Right lobe of liver (tissue), 4 donors: ENCODE results near the gene GALNT11.

Experiments used
- CTCF ChIP-seq, 4 donors: fragments of 200-600 bp in 3 of 4; fragments of 450-650 bp in 1 of 4; IDR thresholded peaks; one replicate each; pipeline versions ENCODE4 v1.5.1 to v1.8.0; 2016 to 2022; ENCODE audit warnings: antibody characterized with exemption in 4 of 4, mild to moderate bottlenecking in 2 of 4
- POLR2A ChIP-seq: fragments of 450-650 bp; IDR thresholded peaks from one replicate; pipeline ENCODE4 v1.6.1; 2017; ENCODE audit warnings: antibody characterized with exemption, mild to moderate bottlenecking
- donor health status: DM: no; HTN: no; CAD: no.
- donor health status: DM: no; HTN: no; CAD: no.
- donor health status: DM: no; HTN: yes; CAD: no.

GRCh38 chr7:152089183-152089582 is 63.7 kb downstream of the GALNT11 start:
- no peak for TF ChIP-seq CTCF (IDR thresholded peaks at IDR 0.05)
- no peak for TF ChIP-seq POLR2A
